SK-N-SH treated with all-trans-retinoic acid at 6 μM for 48 hours (cell line): Measurements from ENCODE around the gene POLR3H.
A peak's percentile ranks its signal among the peaks of the same experiment; 100 is the strongest.
"Not testable (repeated sequence)": the region's sequence is repeated elsewhere in the genome, so short reads cannot be mapped to it uniquely, and the experiment has no call there.

Source experiments
- ATAC-seq: fragments of 200-7000 bp; cut with Tn5 transposase; 3 replicates; pipeline ENCODE4 v1.9.1; 2020; ENCODE audit warnings: mild to moderate bottlenecking, moderate library complexity
- ARNTL ChIP-seq: fragments of 450-650 bp; formaldehyde crosslinking; IDR thresholded peaks from 2 replicates; pipeline ENCODE4 v1.5.0; 2020; ENCODE audit warnings: low read depth, mild to moderate bottlenecking, moderate library complexity, borderline replicate concordance
- CSDC2 ChIP-seq: fragments of 250-450 bp; sonication (Bioruptor Pico); IDR thresholded peaks from 2 replicates; pipeline ENCODE4 v1.5.0; 2020; ENCODE audit warnings: mild to moderate bottlenecking, moderate library complexity
- GLIS3 ChIP-seq: fragments of 250-450 bp; sonication (Bioruptor Pico); IDR thresholded peaks from 2 replicates; pipeline ENCODE4 v1.5.0; 2020; ENCODE audit warnings: mild to moderate bottlenecking, moderate library complexity
- ISL1 ChIP-seq: fragments of 250-450 bp; sonication (Bioruptor Pico); IDR thresholded peaks from 2 replicates; pipeline ENCODE4 v2.1.2; 2022; ENCODE audit warnings: mild to moderate bottlenecking, moderate library complexity
- OSR1 ChIP-seq: fragments of 250-450 bp; sonication (Bioruptor Pico); IDR thresholded peaks from 2 replicates; pipeline ENCODE4 v1.8.0; 2022; ENCODE audit warnings: moderate library complexity, mild to moderate bottlenecking, inconsistent platforms
- PPARA ChIP-seq: fragments of 250-450 bp; sonication (Bioruptor Pico); IDR thresholded peaks from 2 replicates; pipeline ENCODE4 v1.5.0; 2020; ENCODE audit warnings: mild to moderate bottlenecking, borderline replicate concordance
- RARB ChIP-seq: fragments of 250-450 bp; sonication (Bioruptor Pico); IDR thresholded peaks from 2 replicates; pipeline ENCODE4 v1.8.0; 2021; ENCODE audit warnings: mild to moderate bottlenecking, moderate library complexity
- SNAI2 ChIP-seq: fragments of 250-450 bp; sonication (Bioruptor Pico); IDR thresholded peaks from 2 replicates; pipeline ENCODE4 v1.5.0; 2020; ENCODE audit warnings: mild to moderate bottlenecking, moderate library complexity
- TCF4 ChIP-seq: fragments of 250-450 bp; sonication (Bioruptor Pico); IDR thresholded peaks from 2 replicates; pipeline ENCODE4 v1.8.0; 2021; ENCODE audit warnings: mild to moderate bottlenecking, moderate library complexity, borderline replicate concordance
- TOX ChIP-seq: fragments of 250-450 bp; sonication (Bioruptor Pico); IDR thresholded peaks from 2 replicates; pipeline ENCODE4 v1.8.0; 2021; ENCODE audit warnings: mild to moderate bottlenecking, moderate library complexity, borderline replicate concordance
- ZC3H10 ChIP-seq: fragments of 250-450 bp; sonication (Bioruptor Pico); IDR thresholded peaks from 2 replicates; pipeline ENCODE4 v1.5.1; 2021; ENCODE audit warnings: mild to moderate bottlenecking, moderate library complexity
- ZFP3 ChIP-seq: fragments of 250-450 bp; sonication (Bioruptor Pico); IDR thresholded peaks from 2 replicates; pipeline ENCODE4 v1.5.0; 2020; ENCODE audit warnings: mild to moderate bottlenecking, moderate library complexity
- ZFP30 ChIP-seq: fragments of 450-650 bp; formaldehyde crosslinking; IDR thresholded peaks from 2 replicates; pipeline ENCODE4 v1.5.0; 2022; ENCODE audit warnings: mild to moderate bottlenecking, moderate library complexity
- ZNF70 ChIP-seq: fragments of 450-650 bp; formaldehyde crosslinking; IDR thresholded peaks from 2 replicates; pipeline ENCODE4 v1.5.0; 2020; ENCODE audit warnings: mild to moderate bottlenecking, moderate library complexity
- ZNF8 ChIP-seq: fragments of 450-650 bp; formaldehyde crosslinking; IDR thresholded peaks from 2 replicates; pipeline ENCODE4 v1.5.0; 2020; ENCODE audit warnings: mild to moderate bottlenecking, moderate library complexity
- TF ChIP-seq, protein P1 (sequence below): fragments of 250-450 bp; sonication (Bioruptor Pico); IDR thresholded peaks from 2 replicates; pipeline ENCODE4 v1.8.0; 2021; ENCODE audit warnings: low read depth, mild to moderate bottlenecking, moderate library complexity, borderline replicate concordance
- TF ChIP-seq, protein P2 (sequence below): fragments of 250-450 bp; sonication (Bioruptor Pico); IDR thresholded peaks from 2 replicates; pipeline ENCODE4 v1.8.0; 2020; ENCODE audit warnings: mild to moderate bottlenecking, moderate library complexity, borderline replicate concordance
- TF ChIP-seq, protein P3 (sequence below): fragments of 250-450 bp; sonication (Bioruptor Pico); IDR thresholded peaks from 2 replicates; pipeline ENCODE4 v1.5.0; 2020; ENCODE audit warnings: mild to moderate bottlenecking, moderate library complexity
- TF ChIP-seq, protein P4 (sequence below): fragments of 250-450 bp; sonication (Bioruptor Pico); IDR thresholded peaks from 2 replicates; pipeline ENCODE4 v1.5.1; 2020; ENCODE audit warnings: low read depth, mild to moderate bottlenecking, moderate library complexity
- TF ChIP-seq, protein P5 (sequence below): fragments of 250-450 bp; sonication (Bioruptor Pico); IDR thresholded peaks from 2 replicates; pipeline ENCODE4 v1.5.1; 2021; ENCODE audit warnings: mild to moderate bottlenecking, moderate library complexity

Gene POLR3H

DNA sequence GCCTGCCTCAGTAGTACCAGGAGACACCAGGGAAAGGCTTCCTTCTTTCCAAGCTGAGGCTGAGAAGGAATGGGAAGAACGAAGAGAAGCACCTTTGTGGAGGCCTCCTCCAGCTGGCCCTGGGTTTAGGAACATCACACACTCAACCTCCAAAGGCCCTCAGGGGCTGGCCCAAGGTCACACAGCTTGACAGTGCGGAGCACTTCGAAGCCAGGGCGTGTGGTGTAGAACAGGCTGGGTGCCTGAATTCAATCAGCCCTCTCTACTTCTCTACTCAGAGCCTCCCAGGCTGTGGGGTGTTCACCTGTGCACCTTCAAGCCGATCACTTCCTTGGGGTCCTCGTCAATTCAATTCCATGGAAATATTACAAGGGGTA lies 15.8 kb upstream of the POLR3H start:
- TF ChIP-seq, protein P1, sequence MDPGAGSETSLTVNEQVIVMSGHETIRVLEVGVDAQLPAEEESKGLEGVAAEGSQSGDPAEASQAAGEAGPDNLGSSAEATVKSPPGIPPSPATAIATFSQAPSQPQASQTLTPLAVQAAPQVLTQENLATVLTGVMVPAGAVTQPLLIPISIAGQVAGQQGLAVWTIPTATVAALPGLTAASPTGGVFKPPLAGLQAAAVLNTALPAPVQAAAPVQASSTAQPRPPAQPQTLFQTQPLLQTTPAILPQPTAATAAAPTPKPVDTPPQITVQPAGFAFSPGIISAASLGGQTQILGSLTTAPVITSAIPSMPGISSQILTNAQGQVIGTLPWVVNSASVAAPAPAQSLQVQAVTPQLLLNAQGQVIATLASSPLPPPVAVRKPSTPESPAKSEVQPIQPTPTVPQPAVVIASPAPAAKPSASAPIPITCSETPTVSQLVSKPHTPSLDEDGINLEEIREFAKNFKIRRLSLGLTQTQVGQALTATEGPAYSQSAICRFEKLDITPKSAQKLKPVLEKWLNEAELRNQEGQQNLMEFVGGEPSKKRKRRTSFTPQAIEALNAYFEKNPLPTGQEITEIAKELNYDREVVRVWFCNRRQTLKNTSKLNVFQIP (CRISPR knock-in tag): no peak
- TF ChIP-seq GLIS3: no peak
- TF ChIP-seq CSDC2: no peak
- TF ChIP-seq PPARA (CRISPR knock-in tag): no peak

DNA sequence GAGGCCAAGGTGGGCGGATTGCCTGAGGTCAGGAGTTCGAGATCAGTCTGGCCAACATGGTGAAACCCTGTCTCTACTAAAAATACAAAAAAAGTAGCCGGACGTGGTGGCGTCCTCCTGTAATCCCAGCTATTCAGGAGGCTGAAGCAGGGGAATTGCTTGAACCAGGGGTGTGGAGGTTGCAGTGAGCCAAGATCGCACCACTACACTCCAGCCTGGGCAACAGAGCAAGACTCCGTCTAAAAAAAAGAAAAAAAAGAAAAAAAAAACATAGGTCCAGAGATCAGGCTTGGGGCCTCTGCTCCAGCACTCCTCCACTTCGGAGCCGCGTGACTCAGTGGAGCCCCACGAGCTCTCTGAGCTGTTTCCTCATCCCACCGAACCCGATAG lies 14.0 kb upstream of the POLR3H start:
- ATAC-seq: not testable (repeated sequence)

More for the DNA sequence above, 15.8 kb upstream of the POLR3H start:
- no peak for ATAC-seq

DNA sequence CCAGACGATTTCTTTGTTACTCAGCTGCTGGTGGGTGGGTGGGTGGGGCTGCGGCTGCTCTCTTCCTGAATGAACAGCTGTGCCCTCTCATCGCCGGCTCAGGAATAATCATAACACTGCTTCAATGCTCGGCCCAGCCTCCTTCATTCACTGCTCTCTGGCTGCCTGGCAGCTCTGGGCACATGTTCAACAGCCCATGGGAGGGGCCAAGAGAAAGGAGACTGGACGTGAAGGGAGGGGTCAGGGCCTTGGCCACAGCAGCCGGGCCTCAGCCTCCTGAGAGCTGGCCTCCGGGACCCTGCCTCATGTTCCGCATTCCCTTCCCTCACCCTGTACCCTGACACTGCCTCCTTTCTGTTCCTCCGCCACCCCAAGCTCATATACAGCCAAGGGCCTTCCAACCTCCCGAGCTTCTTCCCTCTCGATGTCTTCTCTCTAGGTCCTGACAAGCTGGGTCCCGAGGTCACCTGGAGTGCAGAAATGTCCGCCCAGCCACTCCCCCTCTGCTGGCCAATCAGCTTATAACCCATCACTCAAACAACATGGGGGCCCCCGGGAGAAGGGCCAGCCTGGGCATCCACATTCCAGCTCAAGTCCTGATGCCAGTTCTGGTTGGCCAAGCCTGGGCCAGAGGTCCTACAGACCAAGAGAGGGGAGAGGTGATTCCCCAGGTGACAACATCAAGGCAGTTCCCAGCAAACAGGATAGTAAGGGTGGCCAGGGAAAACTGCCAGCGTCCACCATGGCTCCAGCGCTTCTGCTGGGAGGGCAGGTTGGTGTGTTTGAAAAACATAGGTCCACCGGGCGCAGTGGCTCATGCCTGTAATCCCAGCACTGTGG lies 13.4 kb upstream of the POLR3H start:
- ATAC-seq: peak; percentile 52; the same call in 2 of the 3 replicates
- no peak for TF ChIP-seq ISL1 (CRISPR knock-in tag)
- TF ChIP-seq SNAI2 (CRISPR knock-in tag): no peak
- TF ChIP-seq, protein P2, sequence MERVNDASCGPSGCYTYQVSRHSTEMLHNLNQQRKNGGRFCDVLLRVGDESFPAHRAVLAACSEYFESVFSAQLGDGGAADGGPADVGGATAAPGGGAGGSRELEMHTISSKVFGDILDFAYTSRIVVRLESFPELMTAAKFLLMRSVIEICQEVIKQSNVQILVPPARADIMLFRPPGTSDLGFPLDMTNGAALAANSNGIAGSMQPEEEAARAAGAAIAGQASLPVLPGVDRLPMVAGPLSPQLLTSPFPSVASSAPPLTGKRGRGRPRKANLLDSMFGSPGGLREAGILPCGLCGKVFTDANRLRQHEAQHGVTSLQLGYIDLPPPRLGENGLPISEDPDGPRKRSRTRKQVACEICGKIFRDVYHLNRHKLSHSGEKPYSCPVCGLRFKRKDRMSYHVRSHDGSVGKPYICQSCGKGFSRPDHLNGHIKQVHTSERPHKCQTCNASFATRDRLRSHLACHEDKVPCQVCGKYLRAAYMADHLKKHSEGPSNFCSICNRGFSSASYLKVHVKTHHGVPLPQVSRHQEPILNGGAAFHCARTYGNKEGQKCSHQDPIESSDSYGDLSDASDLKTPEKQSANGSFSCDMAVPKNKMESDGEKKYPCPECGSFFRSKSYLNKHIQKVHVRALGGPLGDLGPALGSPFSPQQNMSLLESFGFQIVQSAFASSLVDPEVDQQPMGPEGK (CRISPR knock-in tag): no peak

DNA sequence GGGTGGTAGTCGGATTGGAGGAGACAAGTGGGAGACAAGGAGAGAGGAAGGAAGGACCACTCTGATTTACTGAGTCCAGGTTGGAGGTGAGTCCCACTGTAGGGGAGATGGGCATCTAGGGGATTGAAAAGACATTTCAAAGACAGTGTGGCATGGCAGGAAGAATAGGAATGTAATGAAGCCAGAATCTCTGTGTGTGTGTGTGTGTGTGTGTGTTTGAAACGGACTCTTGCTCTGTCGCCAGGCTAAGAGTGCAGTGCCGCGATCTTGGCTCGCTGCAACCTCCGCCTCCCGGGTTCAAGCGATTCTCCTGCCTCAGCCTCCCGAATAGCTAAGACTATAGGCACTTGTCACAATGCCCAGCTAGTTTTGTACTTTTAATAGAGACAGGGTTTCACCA lies 12.3 kb upstream of the POLR3H start:
- no peak for ATAC-seq
- TF ChIP-seq PPARA (CRISPR knock-in tag) (no peak), ZC3H10 (no peak), ISL1 (CRISPR knock-in tag) (no peak), ZFP30 (CRISPR knock-in tag) (no peak), ZNF8 (CRISPR knock-in tag) (no peak), GLIS3 (no peak), OSR1 (no peak), RARB (CRISPR knock-in tag) (no peak), SNAI2 (CRISPR knock-in tag) (no peak), CSDC2 (no peak), TOX (CRISPR knock-in tag) (no peak), TCF4 (CRISPR knock-in tag) (no peak), ZFP3 (CRISPR knock-in tag) (no peak), ZNF70 (CRISPR knock-in tag) (no peak), ARNTL (CRISPR knock-in tag) (no peak)
- TF ChIP-seq, protein P3, sequence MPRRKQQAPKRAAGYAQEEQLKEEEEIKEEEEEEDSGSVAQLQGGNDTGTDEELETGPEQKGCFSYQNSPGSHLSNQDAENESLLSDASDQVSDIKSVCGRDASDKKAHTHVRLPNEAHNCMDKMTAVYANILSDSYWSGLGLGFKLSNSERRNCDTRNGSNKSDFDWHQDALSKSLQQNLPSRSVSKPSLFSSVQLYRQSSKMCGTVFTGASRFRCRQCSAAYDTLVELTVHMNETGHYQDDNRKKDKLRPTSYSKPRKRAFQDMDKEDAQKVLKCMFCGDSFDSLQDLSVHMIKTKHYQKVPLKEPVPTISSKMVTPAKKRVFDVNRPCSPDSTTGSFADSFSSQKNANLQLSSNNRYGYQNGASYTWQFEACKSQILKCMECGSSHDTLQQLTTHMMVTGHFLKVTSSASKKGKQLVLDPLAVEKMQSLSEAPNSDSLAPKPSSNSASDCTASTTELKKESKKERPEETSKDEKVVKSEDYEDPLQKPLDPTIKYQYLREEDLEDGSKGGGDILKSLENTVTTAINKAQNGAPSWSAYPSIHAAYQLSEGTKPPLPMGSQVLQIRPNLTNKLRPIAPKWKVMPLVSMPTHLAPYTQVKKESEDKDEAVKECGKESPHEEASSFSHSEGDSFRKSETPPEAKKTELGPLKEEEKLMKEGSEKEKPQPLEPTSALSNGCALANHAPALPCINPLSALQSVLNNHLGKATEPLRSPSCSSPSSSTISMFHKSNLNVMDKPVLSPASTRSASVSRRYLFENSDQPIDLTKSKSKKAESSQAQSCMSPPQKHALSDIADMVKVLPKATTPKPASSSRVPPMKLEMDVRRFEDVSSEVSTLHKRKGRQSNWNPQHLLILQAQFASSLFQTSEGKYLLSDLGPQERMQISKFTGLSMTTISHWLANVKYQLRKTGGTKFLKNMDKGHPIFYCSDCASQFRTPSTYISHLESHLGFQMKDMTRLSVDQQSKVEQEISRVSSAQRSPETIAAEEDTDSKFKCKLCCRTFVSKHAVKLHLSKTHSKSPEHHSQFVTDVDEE: no peak
- TF ChIP-seq, protein P4, sequence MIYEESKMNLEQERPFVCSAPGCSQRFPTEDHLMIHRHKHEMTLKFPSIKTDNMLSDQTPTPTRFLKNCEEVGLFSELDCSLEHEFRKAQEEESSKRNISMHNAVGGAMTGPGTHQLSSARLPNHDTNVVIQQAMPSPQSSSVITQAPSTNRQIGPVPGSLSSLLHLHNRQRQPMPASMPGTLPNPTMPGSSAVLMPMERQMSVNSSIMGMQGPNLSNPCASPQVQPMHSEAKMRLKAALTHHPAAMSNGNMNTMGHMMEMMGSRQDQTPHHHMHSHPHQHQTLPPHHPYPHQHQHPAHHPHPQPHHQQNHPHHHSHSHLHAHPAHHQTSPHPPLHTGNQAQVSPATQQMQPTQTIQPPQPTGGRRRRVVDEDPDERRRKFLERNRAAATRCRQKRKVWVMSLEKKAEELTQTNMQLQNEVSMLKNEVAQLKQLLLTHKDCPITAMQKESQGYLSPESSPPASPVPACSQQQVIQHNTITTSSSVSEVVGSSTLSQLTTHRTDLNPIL: no peak
- TF ChIP-seq, protein P1 (CRISPR knock-in tag): no peak
- TF ChIP-seq, protein P5, sequence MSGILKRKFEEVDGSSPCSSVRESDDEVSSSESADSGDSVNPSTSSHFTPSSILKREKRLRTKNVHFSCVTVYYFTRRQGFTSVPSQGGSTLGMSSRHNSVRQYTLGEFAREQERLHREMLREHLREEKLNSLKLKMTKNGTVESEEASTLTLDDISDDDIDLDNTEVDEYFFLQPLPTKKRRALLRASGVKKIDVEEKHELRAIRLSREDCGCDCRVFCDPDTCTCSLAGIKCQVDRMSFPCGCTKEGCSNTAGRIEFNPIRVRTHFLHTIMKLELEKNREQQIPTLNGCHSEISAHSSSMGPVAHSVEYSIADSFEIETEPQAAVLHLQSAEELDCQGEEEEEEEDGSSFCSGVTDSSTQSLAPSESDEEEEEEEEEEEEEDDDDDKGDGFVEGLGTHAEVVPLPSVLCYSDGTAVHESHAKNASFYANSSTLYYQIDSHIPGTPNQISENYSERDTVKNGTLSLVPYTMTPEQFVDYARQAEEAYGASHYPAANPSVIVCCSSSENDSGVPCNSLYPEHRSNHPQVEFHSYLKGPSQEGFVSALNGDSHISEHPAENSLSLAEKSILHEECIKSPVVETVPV (CRISPR knock-in tag): no peak
- TF ChIP-seq, protein P2 (CRISPR knock-in tag): no peak
